ENCODE data around the gene OR9Q1. TPM values are rescaled to one million over a fixed set of nuclear protein-coding genes. Genes with fewer than 3 reads are reported as not detected.

Gene OR9Q1
- total and polyA plus RNA-seq, 2 of the 13 experiments (the other 11 are each of a cell fraction or from before 2014, with no cell fraction given), result not detected

DNA sequence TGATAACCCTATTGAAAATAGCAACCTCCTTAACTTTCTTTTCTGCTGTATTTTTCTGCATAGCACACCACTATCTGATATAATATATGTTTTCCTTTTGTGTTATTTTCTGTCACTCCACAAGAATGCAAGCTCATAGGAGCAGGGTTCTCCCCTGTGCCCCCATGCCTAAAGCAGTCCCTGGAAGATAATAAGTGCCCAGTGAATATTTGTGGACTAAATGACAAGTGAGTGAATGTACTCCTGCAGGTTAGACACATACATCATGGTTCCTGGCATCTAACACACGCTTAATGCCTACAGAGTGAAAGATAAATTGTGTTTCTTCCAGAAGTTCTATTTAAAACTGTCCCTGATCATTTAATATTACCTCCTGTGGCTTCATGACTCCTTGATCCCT, 141.3 kb downstream of the OR9Q1 start:
- Histone ChIP-seq H3K4me1 (ENCODE audit: insufficient read depth, low read length) (peaks cover 51% of the 10 kb centered on the region), H3K79me2 (ENCODE audit: insufficient read depth, low read length) (no peaks in the 10 kb centered on the region), H3K36me3 (replicated peaks in 1 of 2; ENCODE audit: control insufficient read depth in 1 of 2, insufficient read depth in 2 of 2, low read length in 2 of 2) (no peaks in the 10 kb centered on the region), H4K20me1 (ENCODE audit: insufficient read depth, low read length) (no peaks in the 10 kb centered on the region), H2AFZ (ENCODE audit: low read length) (no peak overlapping the region), H3K27me3 (ENCODE audit: control insufficient read depth in 1 of 2, insufficient read depth in 2 of 2, low read length in 2 of 2) (no peaks in the 10 kb centered on the region), H3K4me3 (replicated peaks in 1 of 3; ENCODE audit: insufficient read depth in 1 of 3, low read depth in 2 of 3, low read length in 3 of 3) (peak overlapping the region in 1 of 3 experiments; percentile 4; a peak in 1 of 6 replicates), H3K9me3 (ENCODE audit: low read length) (no peaks in the 10 kb centered on the region), H3K27ac (ENCODE audit: extremely low read length, insufficient read depth, low read length) (peak overlapping the region; percentile 73), H3K9ac (ENCODE audit: insufficient read depth, low read depth, low read length) (peak overlapping the region; percentile 11; the same call in 1 of the 2 replicates), H3K4me2 (ENCODE audit: low read depth, low read length) (peak overlapping the region; percentile 40)
- ChIA-PET POLR2A (interaction anchor here (1.0 to 1.3 kb wide), 2 partner anchors 193 to 386 kb away, joined by 3 read pairs; no protein-coding TSS in a partner anchor), CTCF (ENCODE audit: low intra/inter-chr PET ratio, low total read pairs) (no interaction called here)
- TF ChIP-seq ZNF7 (CRISPR knock-in tag; IDR thresholded peaks at IDR 0.05) (peak; percentile 44; the same call in 1 of the 2 replicates), GABPA (IDR thresholded peaks at IDR 0.05; ENCODE audit: low read depth, low read length) (no peak), GABPA (CRISPR knock-in tag; IDR thresholded peaks at IDR 0.05; ENCODE audit: low read depth) (no peak), DPF2 (CRISPR knock-in tag; IDR thresholded peaks at IDR 0.05; ENCODE audit: borderline replicate concordance, low read depth) (no peak), TOPORS (CRISPR knock-in tag; IDR thresholded peaks at IDR 0.05) (0 out of 2 replicates have a peak, but pooled peaks have one; percentile 17), UBTF (CRISPR knock-in tag; IDR thresholded peaks at IDR 0.05) (no peak), HMGXB4 (CRISPR knock-in tag; IDR thresholded peaks at IDR 0.05; ENCODE audit: borderline replicate concordance in 1 of 2, low read depth in 1 of 2) (no peak)
- TF ChIP-seq, protein P1, sequence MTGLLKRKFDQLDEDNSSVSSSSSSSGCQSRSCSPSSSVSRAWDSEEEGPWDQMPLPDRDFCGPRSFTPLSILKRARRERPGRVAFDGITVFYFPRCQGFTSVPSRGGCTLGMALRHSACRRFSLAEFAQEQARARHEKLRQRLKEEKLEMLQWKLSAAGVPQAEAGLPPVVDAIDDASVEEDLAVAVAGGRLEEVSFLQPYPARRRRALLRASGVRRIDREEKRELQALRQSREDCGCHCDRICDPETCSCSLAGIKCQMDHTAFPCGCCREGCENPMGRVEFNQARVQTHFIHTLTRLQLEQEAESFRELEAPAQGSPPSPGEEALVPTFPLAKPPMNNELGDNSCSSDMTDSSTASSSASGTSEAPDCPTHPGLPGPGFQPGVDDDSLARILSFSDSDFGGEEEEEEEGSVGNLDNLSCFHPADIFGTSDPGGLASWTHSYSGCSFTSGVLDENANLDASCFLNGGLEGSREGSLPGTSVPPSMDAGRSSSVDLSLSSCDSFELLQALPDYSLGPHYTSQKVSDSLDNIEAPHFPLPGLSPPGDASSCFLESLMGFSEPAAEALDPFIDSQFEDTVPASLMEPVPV (CRISPR knock-in tag; IDR thresholded peaks at IDR 0.05), result 0 out of 2 replicates have a peak, but pooled peaks have one; percentile 15
- WGBS (ENCODE audit: low lambda C conversion rate), result 33% methylated on average over 1 of the region's 1 CpG
- TSS peak; percentile 63 for BruUV-seq (replicated peaks)
- in situ Hi-C loops (cut with HindIII; ENCODE audit: extremely low pct_ligation_motif_present, low pct_unique_long_range_greater_than_20kb), result loop anchor here (25.0 kb wide), 1 partner anchor 322 kb away; no protein-coding TSS in a partner anchor
- FAIRE-seq (no peak), DNase-seq (ENCODE audit: low spot score) (no peak), ATAC-seq (peak; percentile 74)
- intact Hi-C loops (cut with micrococcal nuclease; ENCODE audit: unreplicated experiment), result loop anchor here (1.0 kb wide), 1 partner anchor 193 kb away; no protein-coding TSS in a partner anchor
